Left renal pelvis (tissue), 4 donors: ENCODE measurements around the gene CEACAM20. TPM values are rescaled to one million over a fixed set of nuclear protein-coding genes. Genes with fewer than 3 reads are reported as not detected.
A peak's percentile ranks its signal among the peaks of the same experiment; 100 is the strongest.
"Not testable (repeated sequence)": the region's sequence is repeated elsewhere in the genome, so short reads cannot be mapped to it uniquely, and the experiment has no call there.

Experiments
- DNase-seq, 4 donors: peaks; one replicate each; pipeline ENCODE4 v3.0.0-alpha.2; 2013; ENCODE audit warnings: low read depth in 4 of 4, low spot score in 3 of 4
- polyA plus RNA-seq, 4 donors: library from polyadenylated mRNA; unstranded; fragments of 120-200 nt; gene quantifications; one replicate each; pipeline ENCODE4 v1.2.1, GENCODE V29; 2013; ENCODE audit not compliant: insufficient read length in 4 of 4

The CEACAM20 gene
- not detected for polyA plus RNA-seq

- DNase-seq: no peak
Measured at GRCh38 chr19:44529536-44529935, at the start of gene CEACAM20. TSS of gene CEACAM20 (minus strand) at chr19:44529675. CDS start at chr19:44529509, 166 bp downstream.

DNA sequence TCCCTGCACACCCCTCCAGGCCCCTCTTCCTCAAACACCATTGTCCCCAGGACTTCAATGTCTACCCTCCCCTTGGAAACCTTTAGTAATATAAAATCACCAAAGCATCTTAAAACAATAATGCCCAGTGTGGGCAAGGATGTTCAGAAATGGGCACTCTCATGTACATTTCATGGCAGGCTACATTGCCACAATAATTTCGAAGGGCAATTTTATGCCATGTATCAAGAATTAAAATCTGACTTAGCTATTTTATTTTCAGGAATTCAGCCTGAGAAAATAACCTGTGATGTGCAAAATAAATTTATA, 48.0 kb upstream of the CEACAM20 start:
- DNase-seq: no peak

GRCh38 chr19:44576843-44577565, 47.5 kb upstream of the CEACAM20 start:
- no peak for DNase-seq

DNA sequence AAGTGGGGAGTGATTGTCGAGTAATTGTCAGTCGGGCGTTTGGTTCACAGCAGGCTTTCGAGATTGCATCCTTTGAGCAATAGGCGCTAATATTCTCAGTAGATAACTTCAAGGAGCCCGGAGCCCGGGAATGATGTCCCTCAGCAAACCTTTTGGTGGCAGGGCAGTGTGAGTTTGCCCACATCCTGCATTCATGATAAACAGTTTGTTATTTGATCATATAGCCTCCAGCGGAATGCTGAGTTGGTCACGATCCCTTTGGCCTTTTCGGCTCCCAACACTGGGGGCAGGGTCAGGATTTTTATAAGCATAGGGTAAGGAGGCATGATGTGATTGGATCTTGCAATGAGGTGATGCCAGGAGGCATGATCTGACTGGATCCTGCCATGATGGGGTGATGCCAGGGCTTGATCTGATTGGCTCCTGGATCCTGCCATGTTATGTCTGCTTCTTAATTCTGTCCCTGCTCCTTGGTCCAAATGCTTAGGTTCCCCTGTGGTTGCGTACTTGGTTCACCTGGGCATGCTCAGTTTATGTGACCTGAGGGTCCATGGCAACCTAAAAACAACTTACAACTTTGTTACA, 45.7 kb upstream of the CEACAM20 start:
- DNase-seq: no peak

DNA sequence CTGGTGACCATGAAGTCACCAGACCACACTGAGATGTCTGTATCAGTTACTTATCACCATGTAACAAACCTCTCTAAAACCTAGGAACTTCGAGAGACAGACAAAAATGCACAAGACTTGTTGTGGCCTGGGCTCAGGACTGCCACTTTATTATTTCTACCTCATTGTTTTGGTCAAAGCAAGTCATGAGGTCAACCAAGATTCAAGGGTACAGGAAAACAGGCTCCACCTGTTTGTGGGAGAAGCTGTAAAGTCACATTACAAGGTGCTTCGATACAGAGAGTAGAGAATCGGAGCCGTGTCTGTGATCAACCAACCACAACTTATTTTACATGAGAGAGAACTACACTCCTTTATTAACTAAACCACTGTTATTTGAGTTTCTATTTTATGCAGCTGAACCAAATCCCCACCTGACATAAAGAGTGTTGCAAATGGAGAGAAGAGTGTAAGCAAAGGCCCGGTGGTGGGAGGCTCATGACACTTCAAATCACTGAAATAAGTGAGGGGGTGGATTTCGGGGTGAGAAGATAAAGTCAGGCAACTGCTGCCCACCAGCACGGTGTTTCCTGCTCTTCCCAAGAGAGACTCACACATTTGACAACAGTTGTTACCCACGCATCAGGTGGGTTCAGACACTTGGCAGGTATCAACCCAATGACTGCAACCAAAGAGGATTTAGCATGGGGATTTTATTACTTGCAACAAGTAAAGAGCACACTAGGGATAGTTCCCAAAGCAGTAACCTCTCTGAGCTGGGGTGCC, 44.9 kb upstream of the CEACAM20 start:
- no peak for DNase-seq

- peak in 1 of 4 donors; percentile 46 for DNase-seq
Measured at GRCh38 chr19:44573627-44574026, 44.2 kb upstream of the CEACAM20 start.

GRCh38 chr19:44573183-44573582, 43.7 kb upstream of the CEACAM20 start:
- no peak for DNase-seq

- no peak for DNase-seq
Measured at GRCh38 chr19:44572581-44572900, 43.1 kb upstream of the CEACAM20 start.

- no peak for DNase-seq
Measured at GRCh38 chr19:44571830-44572580, 42.5 kb upstream of the CEACAM20 start.

GRCh38 chr19:44570984-44571684, 41.7 kb upstream of the CEACAM20 start:
- peak; percentile 52 to 78 (median 75) for DNase-seq

- no peak for DNase-seq
Measured at GRCh38 chr19:44570603-44570983, 41.1 kb upstream of the CEACAM20 start.

- DNase-seq: no peak
Measured at GRCh38 chr19:44567745-44568144, 38.3 kb upstream of the CEACAM20 start.

DNA sequence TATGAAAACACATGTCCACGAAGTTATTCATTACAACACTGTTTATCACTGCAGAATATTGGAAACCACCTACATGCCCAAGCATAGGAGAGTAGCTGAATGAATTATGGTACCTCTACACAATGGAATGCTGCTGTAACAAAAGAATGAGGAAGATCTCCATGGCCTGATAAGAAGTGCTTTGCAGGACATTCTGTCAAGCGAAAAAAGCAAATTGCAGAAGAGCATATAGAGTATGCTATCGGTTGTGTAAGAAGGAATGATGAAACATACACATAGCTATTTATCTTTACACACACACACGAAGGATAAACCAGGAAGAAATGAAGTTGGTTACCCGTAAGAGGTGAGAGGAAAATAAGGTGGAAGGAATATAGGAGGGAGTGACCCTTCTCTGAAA, 37.5 kb upstream of the CEACAM20 start:
- no peak for DNase-seq

DNA sequence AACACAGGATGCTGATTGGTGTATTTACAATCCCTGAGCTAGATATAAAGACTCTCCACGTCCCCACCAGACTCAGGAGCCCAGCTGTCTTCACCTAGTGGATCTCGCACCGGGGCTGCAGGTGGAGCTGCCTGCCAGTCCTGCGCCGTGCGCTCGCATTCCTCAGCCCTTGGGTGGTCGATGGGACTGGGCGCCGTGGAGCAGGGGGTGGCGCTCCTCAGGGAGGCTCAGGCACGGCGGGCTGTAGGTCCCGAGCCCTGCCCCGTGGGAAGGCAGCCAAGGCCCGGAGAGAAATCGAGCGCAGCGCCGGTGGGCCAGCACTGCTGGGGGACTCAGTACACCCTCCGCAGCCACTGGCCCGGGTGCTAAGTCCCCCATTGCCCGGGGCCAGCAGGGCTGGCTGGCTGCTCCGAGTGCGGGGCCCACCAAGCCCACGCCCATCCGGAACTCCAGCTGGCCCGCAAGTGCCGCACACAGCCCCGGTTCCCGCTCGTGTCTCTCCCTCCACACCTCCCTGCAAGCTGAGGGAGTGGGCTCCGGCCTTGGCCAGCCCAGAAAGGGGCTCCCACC, 33.7 kb upstream of the CEACAM20 start:
- DNase-seq: not testable (repeated sequence)

DNA sequence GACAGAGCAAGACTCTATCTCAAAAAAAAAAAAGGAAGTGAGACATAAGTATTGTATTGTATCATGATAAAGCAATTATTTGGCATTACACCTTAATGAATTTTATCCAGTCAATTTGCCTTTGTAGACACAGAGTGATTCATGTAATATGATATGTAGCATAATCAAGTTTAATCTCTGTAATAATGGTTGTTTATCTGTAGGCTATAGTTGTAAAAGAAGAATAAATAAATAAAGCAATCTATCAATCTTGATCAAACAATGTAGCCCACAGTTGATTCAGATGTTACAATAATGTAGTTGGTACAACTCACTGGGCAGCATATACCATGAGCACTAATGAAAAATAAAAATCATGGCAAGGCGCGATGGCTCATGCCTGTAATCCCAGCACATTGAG, 28.5 kb upstream of the CEACAM20 start:
- no peak for DNase-seq

DNA sequence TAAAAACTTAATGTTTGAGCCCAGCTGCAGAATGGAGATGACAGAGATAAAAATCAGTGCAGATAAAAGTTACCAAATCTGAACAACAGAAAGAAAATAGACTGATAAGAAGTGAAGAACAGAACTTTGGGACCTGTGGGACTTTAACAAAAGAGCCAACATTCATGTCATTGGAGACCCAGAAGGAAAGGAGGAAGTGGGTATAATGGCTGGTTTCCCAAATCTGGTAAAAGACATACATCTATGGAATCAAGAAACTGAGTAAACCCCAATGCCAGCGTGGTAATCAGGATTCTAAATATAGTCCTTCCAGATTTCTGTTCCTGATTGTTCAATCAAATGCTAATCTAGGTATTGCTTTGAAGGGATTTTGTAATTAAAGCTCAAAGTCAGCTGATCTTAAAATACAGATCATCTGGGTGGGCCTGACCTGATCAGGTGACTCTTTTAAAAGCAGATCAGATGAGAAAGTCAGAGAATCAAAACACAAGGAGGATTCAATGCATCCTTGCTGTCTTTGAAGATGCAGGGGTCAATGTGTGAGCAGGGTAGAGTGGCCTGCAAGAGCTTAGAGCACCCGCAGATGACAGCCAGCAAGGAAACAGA, 25.3 kb upstream of the CEACAM20 start:
- DNase-seq: no peak

DNA sequence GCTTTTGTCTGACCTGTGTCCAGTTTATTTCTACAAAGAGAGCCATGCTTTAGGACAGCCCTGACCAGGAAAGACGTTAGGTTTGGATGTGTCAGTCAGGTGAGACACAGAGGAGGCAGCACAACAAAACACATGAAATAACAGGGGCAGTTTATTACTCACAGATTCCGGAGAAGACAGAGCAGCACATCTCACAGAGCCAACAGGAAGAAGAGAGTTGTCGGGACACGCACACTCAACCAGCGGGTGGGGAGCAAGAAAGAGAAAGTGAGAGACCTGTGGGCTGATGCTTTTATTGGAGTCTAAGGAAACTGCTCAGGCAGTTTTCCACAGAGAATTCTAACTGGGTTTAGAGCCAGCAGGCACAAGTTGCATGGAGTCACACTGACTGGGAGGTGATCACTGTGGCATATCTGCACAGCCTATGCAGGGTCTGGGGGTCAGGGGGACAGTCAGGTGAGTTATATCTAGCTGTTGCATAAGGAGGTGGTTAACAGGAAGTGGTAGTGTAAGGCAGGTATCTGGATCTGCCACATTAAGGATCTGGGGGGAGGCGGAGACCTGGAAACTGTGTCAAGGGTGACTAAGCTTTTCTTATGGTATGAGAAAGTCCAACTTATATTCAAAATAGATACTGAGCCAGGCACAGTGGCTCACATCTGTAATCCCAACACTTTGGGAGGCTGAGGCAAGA, 24.1 kb upstream of the CEACAM20 start:
- DNase-seq: no peak

- no peak for DNase-seq
Measured at GRCh38 chr19:44552324-44552723, 22.8 kb upstream of the CEACAM20 start.

GRCh38 chr19:44551850-44552249, 22.4 kb upstream of the CEACAM20 start:
- no peak for DNase-seq
